Endothelial cell of umbilical vein (primary cell): Measurements from ENCODE around the gene LRP5. TPM values are rescaled to one million over a fixed set of nuclear protein-coding genes. Genes with fewer than 3 reads are reported as not detected.

Source experiments
- BruUV-seq: library from RNA; stranded (reverse); fragments of 400-500 nt; replicated peaks from 2 replicates; lab custom pipeline; 2021; lab: Mats Ljungman, UMichigan
- CTCF ChIA-PET: fragments of 300-600, 350-600 bp; sonication (Branson Sonifier 250); formaldehyde crosslinking; loops from one replicate; lab custom pipeline; 2021; ENCODE audit warnings: antibody characterized with exemption, inconsistent platforms; lab: Charles Lee
- POLR2A ChIA-PET: fragments of 300-600, 350-600 bp; sonication (Branson Sonifier 250); formaldehyde crosslinking; loops from one replicate; lab custom pipeline; 2021; ENCODE audit warnings: antibody characterized with exemption, inconsistent platforms; lab: Charles Lee
- DNase-seq: peaks from one replicate; pipeline ENCODE4 v3.0.0-alpha.2; 2011; ENCODE audit warnings: low read depth, low spot score
- FAIRE-seq: peaks from 2 replicates; lab custom pipeline; 2011; peaks lifted over from hg19 to GRCh38; lab: Jason Lieb, UNC
- H2AFZ ChIP-seq: 2 replicates; pipeline ENCODE4 v1.6.0; 2012; ENCODE audit warnings: low read depth, low read length, control low read depth, inconsistent platforms
- H3K27ac ChIP-seq: 2 replicates; pipeline ENCODE4 v1.5.1; 2011; ENCODE audit warnings: low read depth, mild to moderate bottlenecking, control low read depth, low read length, moderate library complexity; ENCODE audit not compliant: insufficient read depth
- H3K27me3 ChIP-seq, 2 experiments: 2 replicates each; pipeline versions ENCODE4 v1.6.0 to v1.6.1; 2011; ENCODE audit warnings: low read length in 2 of 2, mixed read lengths in 1 of 2; ENCODE audit not compliant: control insufficient read depth in 2 of 2, insufficient read depth in 2 of 2
- H3K36me3 ChIP-seq, 2 experiments: 2 replicates in 1 of 2; 3 replicates in 1 of 2; pipeline ENCODE4 v1.5.1; 2011; ENCODE audit warnings: low read length in 2 of 2, mild to moderate bottlenecking in 1 of 2, moderate library complexity in 1 of 2; ENCODE audit not compliant: control insufficient read depth in 2 of 2, insufficient read depth in 2 of 2; ENCODE audit errors: extremely low read depth in 1 of 2
- H3K4me1 ChIP-seq: 3 replicates; pipeline ENCODE4 v1.5.1; 2011; ENCODE audit warnings: mild to moderate bottlenecking, low read length; ENCODE audit not compliant: control insufficient read depth, insufficient read depth; ENCODE audit errors: extremely low read depth
- H3K4me2 ChIP-seq: 2 replicates; pipeline ENCODE4 v1.6.1; 2011; ENCODE audit warnings: low read length, control low read depth, mixed read lengths; ENCODE audit not compliant: insufficient read depth
- H3K4me3 ChIP-seq, 3 experiments: fragments of 200-600 bp in 1 of 3; sonication (generic), shearing (Covaris generic) in 1 of 3; replicated peaks in 1 of 3; 2 replicates each; pipeline ENCODE4 v1.5.1; 2011 to 2016; ENCODE audit warnings: control low read depth in 3 of 3, low read length in 3 of 3, mild to moderate bottlenecking in 2 of 3, inconsistent platforms in 1 of 3, low read depth in 1 of 3, moderate library complexity in 1 of 3; ENCODE audit not compliant: insufficient read depth in 1 of 3
- H3K79me2 ChIP-seq: 2 replicates; pipeline ENCODE4 v1.6.0; 2012; ENCODE audit warnings: low read length, inconsistent platforms; ENCODE audit not compliant: control insufficient read depth, insufficient read depth
- H3K9ac ChIP-seq: replicated peaks from 2 replicates; pipeline ENCODE3; 2011; ENCODE audit warnings: low read length, control low read depth; ENCODE audit not compliant: insufficient read depth; ENCODE audit errors: extremely low read depth
- H3K9me1 ChIP-seq: replicated peaks from 3 replicates; pipeline ENCODE4 v1.6.0; 2011; ENCODE audit warnings: mild to moderate bottlenecking, low read length; ENCODE audit not compliant: control insufficient read depth, insufficient read depth; ENCODE audit errors: extremely low read depth
- H3K9me3 ChIP-seq: replicated peaks from 2 replicates; pipeline ENCODE4 v1.5.1; 2012; ENCODE audit warnings: low read length, inconsistent platforms; ENCODE audit not compliant: control insufficient read depth, insufficient read depth
- H4K20me1 ChIP-seq: replicated peaks from 2 replicates; pipeline ENCODE3; 2011; ENCODE audit warnings: mild to moderate bottlenecking, low read length; ENCODE audit not compliant: control insufficient read depth, insufficient read depth; ENCODE audit errors: extremely low read depth
- EZH2 ChIP-seq: IDR thresholded peaks from 2 replicates; pipeline ENCODE4 v1.6.1; 2012; ENCODE audit warnings: borderline replicate concordance, low read depth, mild to moderate bottlenecking, moderate library complexity, low read length, inconsistent platforms; ENCODE audit not compliant: severe bottlenecking
- GATA2 ChIP-seq: IDR thresholded peaks from 2 replicates; pipeline ENCODE4 v1.7.0; 2011; ENCODE audit warnings: low read depth, mild to moderate bottlenecking, moderate library complexity, mixed read lengths, low read length; ENCODE audit not compliant: insufficient read length, insufficient read depth
- MAX ChIP-seq: IDR thresholded peaks from 2 replicates; pipeline ENCODE4 v1.6.1; 2011; ENCODE audit not compliant: insufficient read depth, insufficient read length
- POLR2AphosphoS5 ChIP-seq: IDR thresholded peaks from 2 replicates; pipeline ENCODE4 v1.6.1; 2012; ENCODE audit warnings: low read depth, mild to moderate bottlenecking, control low read depth, low read length, moderate library complexity; ENCODE audit not compliant: insufficient read depth
- dilution Hi-C: fragments of 300-500 bp; cut with MboI; formaldehyde crosslinking; loops from one replicate; pipeline ENCODE4 v1.15.0; 2019; ENCODE audit warnings: low sequenced_read_pairs; ENCODE audit not compliant: extremely low pct_ligation_motif_present
- intact Hi-C: fragments of 100-400 bp; cut with micrococcal nuclease; formaldehyde crosslinking; loops from one replicate; pipeline ENCODE4 v1.10.0; 2022
- polyA plus RNA-seq, 4 experiments: library from polyadenylated mRNA; depleted of rRNA in 3 of 4; stranded (reverse) in 3 of 4; unstranded in 1 of 4; fragments of >200 nt; gene quantifications; 2 replicates each; pipeline versions ENCODE4 v1.2.1 to v1.2.3, GENCODE V29; 2011 to 2012; ENCODE audit warnings: missing spikeins in 1 of 4
- total RNA-seq: library from RNA; stranded (reverse); gene quantifications from 2 replicates; pipeline ENCODE4 v1.2.3, GENCODE V29; 2021

Gene LRP5
- total and polyA plus RNA-seq, 2 donors (not counting 3 experiments of a cell fraction or from before 2014, with no cell fraction given): 35.1 to 51.8 TPM

- Histone ChIP-seq H3K4me1 (peaks cover 16% of the 10 kb centered on the region), H3K9me1 (no peaks in the 10 kb centered on the region), H3K4me3 (no peak overlapping the region), H3K4me2 (no peak overlapping the region), H3K36me3 (peaks cover 0 to 30% of the 10 kb centered on the region in 2 experiments), H2AFZ (no peak overlapping the region), H4K20me1 (no peaks in the 10 kb centered on the region), H3K27me3 (no peaks in the 10 kb centered on the region), H3K79me2 (no peaks in the 10 kb centered on the region), H3K9me3 (no peaks in the 10 kb centered on the region), H3K9ac (no peak overlapping the region), H3K27ac (no peak overlapping the region)
- intact Hi-C loops: no loop called here
- dilution Hi-C loops: no loop called here
- no peak for FAIRE-seq
- TF ChIP-seq EZH2 (no peak), GATA2 (no peak), POLR2AphosphoS5 (no peak), MAX (no peak)
- DNase-seq: no peak
- BruUV-seq: no TSS peak
- POLR2A ChIA-PET: no interaction called here
- CTCF ChIA-PET: interaction anchor here (1.4 kb wide), 1 partner anchor 26 kb away, joined by 4 read pairs; no protein-coding TSS in a partner anchor
Measured at GRCh38 chr11:68440224-68440623, 127.8 kb downstream of the LRP5 start.

GRCh38 chr11:68441466-68442230, 129.3 kb downstream of the LRP5 start:
- ChIA-PET POLR2A (no interaction called here), CTCF (interaction anchor here (2.6 kb wide), 1 partner anchor 184 kb away, joined by 9 read pairs; no protein-coding TSS in a partner anchor)
- Histone ChIP-seq H3K36me3 (peaks cover 0 to 28% of the 10 kb centered on the region in 2 experiments), H3K9me3 (no peaks in the 10 kb centered on the region), H3K27ac (no peak overlapping the region), H3K4me3 (no peak overlapping the region), H3K79me2 (no peaks in the 10 kb centered on the region), H3K4me2 (no peak overlapping the region), H3K27me3 (no peaks in the 10 kb centered on the region), H3K9me1 (no peaks in the 10 kb centered on the region), H3K9ac (no peak overlapping the region), H3K4me1 (peaks cover 14% of the 10 kb centered on the region), H2AFZ (no peak overlapping the region), H4K20me1 (no peaks in the 10 kb centered on the region)
- intact Hi-C loops (no loop called here), dilution Hi-C loops (no loop called here)
- BruUV-seq: no TSS peak
- FAIRE-seq (no peak), DNase-seq (no peak)
- no peak for TF ChIP-seq GATA2
